T-helper 1 cell treated with Interleukin-12 subunit alpha and Interleukin-12 subunit beta and Interleukin-4 antibody, amounts not matched to agents 30 ng/mL and 1 ng/mL, for 36 hours (primary cell): ENCODE results near the gene CFAP20DC. TPM values are rescaled to one million over a fixed set of nuclear protein-coding genes. Genes with fewer than 3 reads are reported as not detected.
"Not testable (repeated sequence)": the region's sequence is repeated elsewhere in the genome, so short reads cannot be mapped to it uniquely, and the experiment has no call there.

Source experiments
- intact Hi-C: fragments of 100-400 bp; cut with micrococcal nuclease; formaldehyde crosslinking; loops from one replicate; pipeline ENCODE4 v1.15.1; 2024
- total RNA-seq: library from RNA; stranded (reverse); gene quantifications from 2 replicates; pipeline ENCODE4 v1.2.3, GENCODE V29; 2022

CFAP20DC gene
- total RNA-seq, 1 donor from 2014 or later, result 0.27 TPM

DNA sequence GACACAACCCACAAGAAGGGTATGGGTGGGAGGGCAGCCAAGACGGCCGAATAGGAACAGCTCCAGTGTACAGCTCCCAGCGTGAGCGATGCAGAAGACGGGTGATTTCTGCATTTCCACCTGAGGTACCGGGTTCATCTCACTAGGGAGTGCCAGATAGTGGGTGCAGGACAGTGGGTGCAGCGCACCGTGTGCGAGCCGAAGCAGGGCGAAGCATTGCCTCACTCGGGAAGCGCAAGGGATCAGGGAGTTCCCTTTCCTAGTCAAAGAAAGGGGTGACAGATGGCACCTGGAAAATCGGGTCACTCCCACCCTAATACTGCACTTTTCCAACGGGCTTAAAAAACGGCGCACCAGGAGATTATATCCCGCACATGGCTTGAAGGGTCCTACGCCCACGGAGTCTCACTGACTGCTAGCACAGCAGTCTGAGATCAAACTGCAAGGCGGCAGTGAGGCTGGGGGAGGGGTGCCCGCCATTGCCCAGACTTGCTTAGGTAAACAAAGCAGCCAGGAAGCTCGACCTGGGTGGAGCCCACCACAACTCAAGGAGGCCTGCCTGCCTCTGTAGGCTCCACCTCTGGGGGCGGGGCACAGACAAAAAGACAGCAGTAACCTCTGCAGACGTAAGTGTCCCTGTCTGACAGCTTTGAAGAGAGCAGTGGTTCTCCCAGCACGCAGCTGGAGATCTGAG is 243.1 kb downstream of the CFAP20DC start:
- intact Hi-C loops, result not testable (repeated sequence)

DNA sequence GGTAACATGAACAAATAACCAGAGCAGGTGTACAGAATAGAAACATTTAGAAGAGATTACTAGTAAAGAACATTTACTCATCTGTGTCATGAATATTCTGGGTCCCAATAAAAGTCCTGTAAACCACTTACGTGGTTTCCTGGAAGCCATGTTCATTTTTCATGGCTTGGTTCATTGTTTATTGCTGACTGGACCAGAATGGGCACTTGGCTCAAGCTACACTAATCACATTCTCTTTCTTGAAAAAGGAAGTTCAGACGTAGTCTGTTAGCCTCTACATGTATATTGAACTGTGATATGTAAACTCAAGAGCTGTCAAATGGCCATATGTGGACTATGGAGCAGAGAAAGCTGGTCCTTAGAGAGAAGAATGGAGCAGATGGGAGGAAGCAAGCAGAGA is 244.9 kb downstream of the CFAP20DC start:
- intact Hi-C loops, result no loop called here

DNA sequence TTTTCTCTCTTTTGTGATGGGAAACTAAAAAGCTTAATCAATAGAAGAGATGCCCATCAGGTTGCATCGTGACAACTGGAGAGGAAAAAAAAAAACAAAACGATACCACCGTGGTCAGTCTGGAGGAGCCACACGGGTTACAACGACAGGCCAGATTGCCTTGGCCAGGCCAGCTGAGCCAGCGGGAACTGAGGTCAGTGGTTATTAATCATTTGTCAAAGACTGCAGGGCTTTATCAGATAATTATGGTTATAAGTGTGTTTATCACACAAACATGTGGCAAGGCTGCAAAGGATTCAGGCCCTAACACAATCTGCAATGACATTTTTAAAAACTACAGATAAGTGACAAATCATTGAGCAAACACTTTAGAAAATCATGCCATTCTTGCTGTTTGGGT is 248.3 kb downstream of the CFAP20DC start:
- intact Hi-C loops, result no loop called here

DNA sequence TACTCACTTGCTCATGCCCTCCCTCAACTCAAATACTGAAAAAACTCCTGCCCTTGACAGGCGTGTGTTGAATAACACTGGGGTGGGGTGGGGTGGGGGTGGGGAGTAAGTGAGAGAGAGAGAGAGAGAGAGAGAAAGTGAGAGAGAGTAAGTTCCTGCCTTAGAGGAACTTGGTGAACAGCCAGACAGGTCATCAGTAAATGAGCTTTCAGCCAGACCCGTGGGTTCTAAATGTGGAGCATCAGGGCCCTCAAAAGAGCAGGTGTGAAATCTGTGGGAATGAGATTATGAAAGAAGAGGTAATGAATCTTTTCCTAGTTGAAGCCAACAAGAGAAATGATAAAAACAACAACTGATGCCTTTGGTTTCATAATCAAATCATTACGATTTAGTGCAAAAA is 248.9 kb downstream of the CFAP20DC start:
- intact Hi-C loops, result no loop called here

DNA sequence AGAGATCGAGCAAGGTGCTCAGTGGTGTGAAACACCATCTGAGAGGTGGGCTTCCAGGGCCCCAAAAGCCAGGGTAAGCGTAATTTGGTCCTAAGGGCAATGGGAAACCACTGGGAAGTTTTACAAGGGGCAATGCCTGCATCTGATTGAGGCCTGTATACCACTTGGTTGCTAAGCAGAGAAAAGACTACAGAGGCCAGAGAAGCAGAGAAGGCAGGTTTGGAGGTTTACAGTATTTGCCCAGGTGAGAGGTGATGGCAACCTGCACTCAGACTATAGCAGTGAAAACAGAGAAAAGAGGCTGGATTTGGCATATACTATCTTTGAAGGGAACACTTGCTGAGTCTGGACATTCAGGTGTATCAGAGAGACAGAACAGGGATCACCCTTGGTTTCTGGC is 249.8 kb downstream of the CFAP20DC start:
- intact Hi-C loops, result no loop called here

DNA sequence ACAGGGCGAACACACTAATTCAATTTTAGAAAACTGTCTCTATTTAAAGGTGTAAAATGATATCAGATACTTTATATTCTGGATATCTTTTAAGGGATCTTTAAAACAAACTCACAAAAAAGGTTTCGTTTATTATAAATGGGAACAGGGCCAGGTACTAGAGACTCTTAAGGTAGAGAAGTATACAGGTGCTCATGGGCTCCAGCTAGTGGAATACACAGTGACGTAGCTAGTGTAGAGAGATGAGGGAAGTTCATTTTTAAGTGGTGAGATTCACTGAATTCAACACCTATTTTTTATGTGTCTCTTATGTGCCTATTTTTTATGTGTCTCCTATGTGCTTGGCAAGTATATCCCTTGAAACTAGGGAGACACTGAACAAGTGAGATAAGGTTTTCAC is 250.6 kb downstream of the CFAP20DC start:
- intact Hi-C loops, result no loop called here

DNA sequence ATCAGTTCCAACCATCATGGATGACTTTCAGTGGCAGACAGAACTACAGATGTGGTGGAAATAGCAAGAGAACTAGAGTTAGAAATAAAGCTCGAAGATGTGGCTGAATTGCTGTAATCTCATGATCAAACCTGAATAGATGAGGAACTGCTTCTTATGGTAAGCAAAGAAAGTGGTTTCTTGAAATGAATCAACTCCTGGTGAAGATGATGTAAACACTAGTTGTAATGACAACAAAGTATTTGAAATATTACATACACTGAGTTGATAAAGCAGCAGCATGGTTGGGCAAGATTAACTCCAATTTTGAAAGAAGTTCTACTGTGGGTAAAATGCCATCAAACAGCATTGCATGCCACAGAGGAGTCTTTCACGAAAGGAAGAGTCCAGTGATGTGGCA is 251.5 kb downstream of the CFAP20DC start:
- intact Hi-C loops, result no loop called here

DNA sequence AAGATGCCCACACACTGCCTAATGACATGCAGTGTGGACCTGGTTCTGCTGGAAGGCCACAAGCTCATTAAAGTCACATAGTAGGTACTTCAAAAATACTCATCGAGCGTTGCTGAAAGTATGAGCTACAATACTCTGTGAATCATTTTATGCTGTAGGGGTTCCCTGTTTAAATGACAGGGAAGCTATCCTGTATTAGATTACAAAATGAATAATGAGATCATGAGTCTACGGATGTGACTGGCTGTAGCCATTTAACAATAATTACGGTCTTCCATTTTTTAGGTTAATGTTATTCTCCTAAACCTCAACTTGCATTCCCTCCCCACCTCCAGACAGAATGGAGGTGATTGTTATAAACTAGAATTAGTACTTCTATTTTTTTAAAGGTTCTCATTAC is 255.1 kb downstream of the CFAP20DC start:
- intact Hi-C loops, result no loop called here

DNA sequence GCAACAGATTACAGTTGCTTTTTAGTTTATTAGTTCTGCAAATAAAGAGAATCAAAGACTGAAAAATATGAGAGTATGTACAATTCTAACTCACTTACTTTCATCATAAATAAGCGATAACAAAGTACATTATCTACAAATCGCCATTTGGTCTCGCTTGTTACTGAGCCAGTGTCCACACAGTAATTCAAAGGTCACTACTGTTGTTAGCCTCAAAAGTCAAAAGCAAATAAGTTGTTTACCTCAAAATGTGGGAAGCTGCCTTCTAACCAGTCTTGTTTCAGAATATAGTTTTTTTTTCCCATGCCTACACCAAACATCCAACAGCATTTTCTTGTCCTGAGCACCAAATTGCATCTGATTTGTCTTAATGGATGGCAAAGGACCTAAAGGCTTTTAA is 255.9 kb downstream of the CFAP20DC start:
- intact Hi-C loops, result no loop called here

DNA sequence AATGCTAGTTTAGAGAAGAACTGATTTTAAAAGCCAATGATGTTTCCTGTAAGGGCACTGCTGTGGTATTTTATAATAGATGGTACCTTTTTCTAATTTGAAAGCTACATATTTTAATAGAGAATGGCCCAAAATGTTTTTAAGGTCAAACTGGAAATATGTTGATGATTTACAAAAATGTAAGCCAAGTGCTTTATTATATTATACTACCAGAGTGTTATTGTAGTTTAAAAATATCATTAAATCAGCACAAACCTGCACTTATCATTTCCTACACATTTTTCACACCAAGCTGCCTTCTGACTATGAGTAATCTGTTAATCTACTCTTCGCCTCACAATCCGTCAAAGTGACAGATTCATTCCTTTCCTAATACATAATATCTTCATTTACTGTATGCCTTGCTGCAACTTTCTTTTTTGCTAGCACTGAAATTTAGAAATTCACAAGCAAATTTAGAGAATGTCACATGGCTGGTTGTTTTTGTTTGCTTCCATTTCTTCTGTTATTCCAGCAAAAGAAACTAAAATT is 256.8 kb downstream of the CFAP20DC start:
- intact Hi-C loops, result no loop called here

DNA sequence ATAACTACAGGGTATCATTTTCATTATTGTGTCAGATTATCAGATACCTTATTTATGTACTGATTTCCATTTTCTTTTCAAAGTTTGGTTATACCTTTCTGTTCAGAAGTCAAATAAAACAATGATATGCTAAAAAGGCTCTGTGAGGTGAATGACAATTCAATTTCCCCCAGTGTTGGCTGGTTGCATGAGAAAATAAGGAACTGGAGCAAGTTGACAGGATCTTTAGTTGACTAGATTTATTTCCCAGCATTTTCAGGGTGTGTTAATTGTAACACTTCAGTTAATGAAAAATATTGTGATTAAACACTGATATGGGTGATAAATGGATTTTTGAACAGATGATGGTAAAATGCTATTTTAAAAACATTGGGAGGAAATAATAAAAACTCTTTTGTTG is 260.4 kb downstream of the CFAP20DC start:
- intact Hi-C loops, result no loop called here

DNA sequence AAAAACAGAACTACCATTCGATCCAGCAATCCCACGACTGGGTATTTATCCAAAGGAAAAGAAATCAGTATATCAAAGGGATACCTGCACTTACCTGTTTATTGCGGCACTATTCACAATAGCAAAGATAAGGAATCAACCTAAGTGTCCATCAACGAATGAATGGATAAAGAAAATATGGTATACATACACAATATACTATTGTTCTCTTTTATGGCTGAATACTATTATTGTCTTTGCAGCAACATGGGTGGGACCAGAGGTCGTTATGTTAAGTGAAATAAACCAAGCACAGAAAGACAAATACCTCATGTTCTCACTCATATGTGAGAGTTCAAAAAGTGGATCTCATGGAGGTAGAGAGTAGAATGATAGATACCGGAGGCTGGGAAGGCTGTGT is 264.9 kb downstream of the CFAP20DC start:
- intact Hi-C loops, result no loop called here

DNA sequence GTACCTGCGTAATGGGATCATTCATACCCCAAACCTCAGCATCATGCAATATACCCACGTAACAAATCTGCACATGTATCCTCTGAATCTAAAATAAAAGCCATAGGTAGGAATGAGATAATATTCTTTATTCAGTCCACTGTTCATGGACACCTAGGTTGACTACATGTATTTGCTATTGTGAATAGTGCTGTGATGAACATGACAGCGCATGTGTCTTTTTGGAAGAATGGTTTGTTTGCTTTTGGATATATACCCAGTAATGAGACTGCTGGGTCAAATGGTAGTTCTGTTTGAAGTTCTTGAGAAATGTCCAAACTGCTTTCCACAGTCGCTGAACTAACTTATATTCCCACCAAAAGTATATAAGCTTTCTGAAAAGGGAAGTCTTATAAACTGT is 265.4 kb downstream of the CFAP20DC start:
- intact Hi-C loops, result no loop called here

DNA sequence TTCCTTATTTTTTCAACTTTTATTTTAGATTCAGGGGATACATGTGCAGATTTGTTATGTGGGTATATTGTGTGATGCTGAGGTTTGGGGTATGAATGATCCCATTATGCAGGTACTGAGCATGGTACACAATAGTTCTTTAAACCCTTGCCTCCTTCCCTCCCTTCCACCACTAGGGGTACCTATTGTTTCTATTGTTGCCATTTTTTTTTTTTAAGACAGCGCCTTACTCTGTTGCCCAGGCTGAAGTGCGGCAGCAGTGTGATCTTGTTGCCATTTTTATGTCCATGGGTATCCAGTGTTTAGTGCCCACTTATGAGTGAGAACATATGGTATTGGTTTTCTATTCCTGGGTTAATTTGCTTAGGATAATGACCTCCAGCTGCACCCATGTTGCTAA is 266.0 kb downstream of the CFAP20DC start:
- intact Hi-C loops, result no loop called here

DNA sequence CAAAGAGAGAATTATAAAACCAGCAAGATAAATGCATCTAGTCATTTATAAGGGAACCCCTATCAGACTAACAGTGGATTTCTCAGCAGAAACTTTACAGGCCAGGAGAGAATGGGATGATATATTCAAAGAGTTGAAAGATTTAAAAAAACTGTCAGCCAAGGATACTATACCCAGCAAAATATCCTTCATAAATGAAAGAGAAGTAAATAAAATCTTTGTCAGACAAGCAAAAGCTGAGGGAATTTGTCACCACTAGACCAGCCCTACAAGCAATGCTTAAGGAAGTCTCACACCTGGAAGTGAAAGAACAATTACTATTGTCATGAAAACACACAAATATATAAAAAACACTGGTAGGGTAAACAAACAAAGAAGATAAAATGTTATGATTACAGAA is 269.9 kb downstream of the CFAP20DC start:
- intact Hi-C loops, result no loop called here

DNA sequence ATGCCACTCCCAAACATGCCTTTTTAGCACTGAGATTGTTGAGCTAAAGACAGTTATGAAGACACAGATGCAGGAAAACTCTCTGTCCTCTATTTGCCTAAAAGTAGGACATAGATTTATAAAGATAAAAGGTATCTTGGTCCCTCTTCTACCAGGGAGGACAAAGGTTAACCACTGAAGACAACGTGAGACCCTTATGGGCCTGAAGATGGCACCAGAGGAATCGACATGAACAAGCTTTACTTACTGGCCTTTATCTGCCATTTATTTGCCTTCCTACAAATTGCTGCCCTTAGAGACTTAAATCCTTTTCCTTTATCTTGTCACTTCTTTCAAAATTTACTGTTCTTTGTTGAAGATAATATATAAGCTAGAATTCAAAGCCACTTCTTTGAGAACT is 273.6 kb downstream of the CFAP20DC start:
- intact Hi-C loops, result no loop called here

DNA sequence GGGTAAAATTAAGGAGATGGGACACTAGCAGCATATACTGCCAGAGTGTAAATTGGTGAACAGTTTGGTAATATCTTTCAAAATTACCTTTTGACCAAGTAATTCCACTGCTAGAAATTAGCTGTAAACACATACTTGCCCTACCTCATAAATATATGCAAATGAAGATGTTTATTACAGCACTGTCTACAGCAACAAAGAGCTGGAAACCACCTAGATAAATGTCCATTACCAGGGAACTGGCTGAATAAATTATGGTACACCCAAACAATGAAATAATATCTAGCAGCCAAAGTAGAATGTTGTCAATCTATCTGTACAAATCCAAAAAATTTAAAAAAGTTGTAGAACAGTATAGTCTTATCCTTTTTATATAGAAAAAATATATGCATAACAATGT is 277.4 kb downstream of the CFAP20DC start:
- intact Hi-C loops, result no loop called here

DNA sequence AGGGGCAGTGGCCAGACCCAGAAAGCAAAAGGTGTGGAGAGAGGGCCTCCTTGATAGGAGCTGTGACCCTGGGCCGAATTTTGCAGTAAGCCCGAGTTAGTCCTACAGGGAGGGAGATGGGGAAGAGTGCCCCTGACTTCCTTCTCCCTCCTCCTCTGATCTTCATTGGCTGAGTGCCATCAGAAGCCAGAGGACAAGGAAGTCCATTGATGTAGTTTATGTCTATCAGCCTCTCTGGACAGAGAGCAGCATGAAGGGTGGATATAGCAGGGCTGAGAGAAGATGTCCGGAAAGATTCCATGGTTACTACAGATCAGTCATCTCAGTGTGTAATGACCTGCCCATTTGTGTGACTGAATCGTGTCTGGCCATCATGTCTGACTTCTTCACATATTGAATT is 280.8 kb downstream of the CFAP20DC start:
- intact Hi-C loops, result no loop called here

DNA sequence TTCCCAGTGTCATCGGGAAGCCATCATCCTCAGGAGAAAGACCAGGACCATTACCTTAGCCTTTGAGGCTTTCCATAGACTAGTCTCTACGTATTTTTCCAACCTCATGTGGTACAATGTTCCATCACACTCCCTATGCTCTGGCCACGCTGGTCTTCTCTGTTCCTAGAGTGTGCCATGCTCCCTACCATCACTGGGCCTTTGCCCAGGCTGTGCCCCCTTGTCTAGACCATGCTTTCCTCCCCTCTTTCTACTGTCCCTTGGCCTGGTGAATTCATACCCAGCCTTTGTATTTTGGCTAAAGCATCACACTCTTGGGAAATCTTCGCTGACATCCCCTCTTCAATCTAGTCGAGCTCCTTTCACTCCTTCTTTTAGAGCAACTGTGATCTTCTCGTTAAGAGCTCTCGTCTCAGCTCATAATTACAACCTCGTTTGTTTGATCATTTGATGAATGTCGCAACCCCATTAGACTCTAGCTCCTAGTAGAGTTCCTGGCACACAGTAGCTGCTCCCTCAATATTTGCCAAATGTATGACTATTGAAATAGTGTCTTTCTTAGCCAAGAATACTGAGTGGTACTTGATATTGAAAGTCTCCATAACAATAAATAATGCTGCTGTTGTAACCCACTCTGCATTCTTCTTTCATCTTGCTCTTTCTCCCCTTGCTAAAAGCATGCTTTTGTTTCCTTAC is 283.1 kb downstream of the CFAP20DC start:
- intact Hi-C loops, result no loop called here

DNA sequence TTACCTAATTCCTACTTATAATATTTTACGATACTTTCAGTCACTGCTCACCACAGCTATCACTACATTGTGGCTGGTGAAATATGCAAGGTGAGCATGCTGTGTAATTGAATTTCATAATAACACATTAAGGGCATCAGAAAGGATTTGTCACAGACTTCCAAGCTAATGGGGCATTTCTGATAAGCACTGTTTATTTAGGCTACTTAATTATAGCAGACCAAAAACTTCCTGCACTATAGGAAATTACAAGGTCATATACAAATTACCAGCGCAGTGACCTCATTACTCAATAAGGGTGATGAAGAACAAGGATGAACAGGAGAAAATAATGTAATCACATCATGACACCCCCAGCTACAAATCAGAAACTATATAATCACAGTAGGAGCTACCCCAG is 294.7 kb downstream of the CFAP20DC start:
- intact Hi-C loops, result no loop called here

DNA sequence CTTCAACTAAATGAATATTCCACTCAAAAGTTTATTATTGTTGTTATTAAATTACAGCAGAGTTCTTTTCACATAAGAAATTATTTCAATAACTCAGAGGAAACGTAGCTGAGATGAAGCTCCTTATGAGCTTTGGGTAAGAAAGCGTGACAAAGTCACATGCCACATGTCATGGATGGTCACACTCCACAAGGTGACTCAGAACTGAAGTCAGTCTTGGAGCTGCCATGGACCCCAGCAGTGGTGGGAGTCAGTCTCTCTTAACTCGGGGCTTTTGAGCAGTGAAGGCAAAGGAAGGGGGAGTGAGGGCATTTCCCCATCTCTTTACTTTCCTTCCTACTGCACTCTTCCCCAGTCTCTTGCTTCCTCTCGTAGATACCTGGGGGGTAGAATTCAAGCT is 295.8 kb downstream of the CFAP20DC start:
- intact Hi-C loops, result no loop called here

DNA sequence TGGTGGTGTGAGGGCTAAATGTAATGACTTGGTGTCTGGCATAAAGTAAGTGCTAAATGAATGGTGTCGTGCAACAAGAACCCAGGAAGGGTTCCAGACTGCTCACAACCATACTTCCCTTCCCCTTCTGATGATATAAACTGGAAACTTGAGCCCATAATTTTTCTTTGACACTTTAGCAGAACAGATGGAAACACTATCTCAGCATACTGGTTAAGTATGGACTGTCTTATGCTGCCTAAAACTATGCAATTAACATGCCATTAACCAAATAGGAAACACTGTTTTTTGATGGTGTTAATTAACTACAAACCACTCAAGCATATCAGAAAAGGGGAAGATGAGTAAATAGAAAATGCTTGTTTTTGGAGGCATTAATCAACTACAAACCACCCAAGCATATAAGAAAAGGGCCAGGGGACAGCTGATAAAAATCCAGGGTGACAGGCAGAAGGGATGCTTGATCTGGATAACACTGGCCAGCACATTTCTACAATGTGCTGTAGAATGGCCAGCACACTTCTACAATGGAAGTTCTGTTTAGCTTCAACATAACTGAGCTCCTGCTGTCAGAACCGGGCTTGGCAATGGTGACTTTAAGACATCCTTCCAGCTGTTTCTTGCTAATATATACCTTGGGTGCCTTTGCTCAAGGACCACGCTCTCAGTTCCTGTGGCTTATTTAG is 297.8 kb downstream of the CFAP20DC start:
- intact Hi-C loops, result no loop called here
